GM21447 (cell line): ENCODE results near the gene BCL2.

Experiments used
- ATAC-seq: cut with Tn5 transposase; IDR thresholded peaks from one replicate; pipeline ENCODE4 v1.9.1; 2021; ENCODE audit not compliant: unreplicated experiment

Gene BCL2

DNA sequence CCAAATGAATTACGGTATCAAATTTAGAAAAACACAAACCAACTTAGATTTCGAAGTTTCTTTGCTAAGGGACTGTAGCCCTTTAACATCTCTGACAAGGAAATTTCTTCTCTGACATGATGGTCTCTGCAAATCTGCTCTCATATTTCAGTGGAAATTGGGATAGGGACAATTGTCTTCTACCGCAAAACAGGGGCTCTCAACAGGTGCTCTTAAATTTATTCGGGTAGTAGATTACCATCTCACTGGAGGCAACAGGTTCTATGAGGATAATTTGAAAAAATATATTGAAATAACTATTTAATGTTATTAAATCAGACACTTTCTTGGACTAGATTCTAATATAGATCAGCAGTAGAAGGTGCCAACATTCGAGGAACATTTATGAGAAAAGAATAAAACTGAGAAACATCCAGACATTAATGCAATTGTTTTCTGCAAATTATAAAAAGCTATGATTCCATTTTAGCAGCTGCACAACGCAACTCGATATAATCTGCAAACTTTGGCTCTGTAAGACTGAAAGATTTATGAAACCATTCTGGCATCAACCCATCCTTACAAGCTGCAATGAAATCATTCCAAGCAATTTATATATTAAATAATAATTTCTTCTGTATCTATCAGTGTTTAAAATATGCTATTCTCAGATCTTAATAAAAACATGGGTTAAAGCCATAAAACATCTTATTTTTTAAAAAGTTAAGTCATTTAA lies 10.0 kb upstream of the BCL2 start:
- ATAC-seq: no peak

DNA sequence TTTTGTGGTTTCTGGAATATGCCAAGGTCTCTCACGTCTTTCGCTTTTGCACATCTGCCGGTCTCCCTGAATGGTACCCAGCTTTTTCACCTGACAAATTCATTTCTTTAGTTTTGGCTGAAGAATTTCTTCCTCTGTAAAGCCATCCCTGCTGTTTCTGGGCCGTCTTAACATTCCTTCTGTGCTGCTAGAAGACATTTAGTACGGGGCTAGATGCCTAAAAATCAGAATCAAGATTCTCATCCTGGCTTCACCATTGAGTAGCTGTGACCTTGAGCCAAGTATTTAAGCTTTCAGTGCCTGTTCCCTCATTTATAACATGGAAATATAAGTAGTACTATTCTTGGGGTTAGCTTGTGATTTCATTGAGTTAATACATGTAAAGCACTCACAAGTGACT lies 6.4 kb upstream of the BCL2 start:
- ATAC-seq: no peak

DNA sequence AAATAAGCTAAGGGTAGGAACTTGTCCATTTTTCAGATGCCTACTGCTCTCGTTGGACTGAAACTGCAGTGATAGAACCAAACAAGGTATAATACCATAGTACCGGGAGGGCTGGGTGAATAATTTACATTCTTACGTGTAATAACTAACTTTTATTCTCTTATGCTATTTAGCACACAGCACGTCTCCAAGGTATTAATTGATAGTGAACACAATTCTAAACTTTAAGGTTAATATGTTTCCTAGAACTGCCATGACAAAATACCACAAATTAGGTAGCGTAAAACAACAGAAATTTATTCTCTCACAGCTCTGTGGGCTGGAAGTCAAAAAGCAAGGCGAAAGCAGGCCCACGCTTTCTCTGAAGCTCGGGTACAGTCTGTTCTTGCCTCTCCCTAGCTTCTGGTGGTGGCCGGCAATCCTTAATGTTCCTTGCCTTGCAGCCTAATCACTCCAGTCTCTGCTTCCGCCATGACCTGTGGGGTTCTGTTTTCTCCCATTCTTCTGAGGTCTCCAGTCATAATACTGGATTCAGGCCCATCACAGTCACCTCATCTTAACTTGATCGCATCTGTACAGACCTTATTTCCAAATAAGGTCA lies 5.6 kb upstream of the BCL2 start:
- ATAC-seq: no peak

DNA sequence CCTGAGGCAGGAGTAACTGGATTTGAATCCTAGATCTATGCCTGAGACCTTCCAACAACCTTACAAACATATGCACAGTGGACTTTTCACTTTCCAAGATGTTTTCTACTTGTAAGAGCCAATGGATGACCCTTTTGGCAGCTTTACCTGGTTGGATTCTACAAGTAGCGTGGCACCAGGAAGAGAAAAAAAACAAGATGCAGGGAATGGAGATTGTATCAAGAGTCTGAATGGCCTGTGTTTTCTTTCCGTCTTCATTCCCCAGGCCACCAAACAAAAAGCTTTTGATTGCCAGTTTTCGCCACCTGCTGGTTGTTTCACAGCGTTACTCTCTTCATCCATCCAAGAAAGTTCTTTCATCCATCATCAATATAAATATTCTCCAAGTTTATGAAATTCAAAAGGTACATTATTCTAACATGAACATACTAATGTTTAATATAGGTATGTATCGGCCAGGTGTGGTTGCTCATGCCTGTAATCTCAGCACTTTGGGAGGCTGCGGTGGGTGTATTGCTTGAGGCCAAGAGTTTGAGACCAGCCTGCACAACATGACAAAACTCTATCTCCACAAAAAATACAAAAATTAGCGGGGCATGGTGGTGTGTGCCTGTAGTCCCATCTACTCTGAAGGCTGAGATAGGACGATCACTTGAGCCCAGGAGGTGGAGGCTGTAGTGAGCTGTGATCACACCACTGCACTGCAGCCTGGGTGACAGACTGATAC lies 3.5 kb upstream of the BCL2 start:
- no peak for ATAC-seq

DNA sequence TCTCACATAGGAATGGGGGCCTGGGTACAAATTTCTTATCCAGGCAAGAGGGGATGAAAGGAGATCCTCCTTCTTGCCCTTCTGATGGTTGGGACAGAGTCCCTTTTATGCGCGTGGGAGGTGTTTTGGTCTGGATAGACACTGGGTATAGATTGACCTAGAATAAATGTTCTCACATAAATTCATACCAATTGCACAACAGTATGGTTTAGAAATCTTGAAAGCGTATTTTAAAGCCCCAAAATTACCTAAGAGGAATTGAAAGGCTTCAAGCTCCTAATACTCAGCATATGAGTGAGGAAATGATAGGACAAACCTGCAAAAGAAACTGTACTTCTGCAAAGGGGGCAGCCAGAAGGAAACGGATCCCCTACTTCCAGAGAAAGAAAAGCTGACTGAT lies 2.6 kb upstream of the BCL2 start:
- no peak for ATAC-seq

DNA sequence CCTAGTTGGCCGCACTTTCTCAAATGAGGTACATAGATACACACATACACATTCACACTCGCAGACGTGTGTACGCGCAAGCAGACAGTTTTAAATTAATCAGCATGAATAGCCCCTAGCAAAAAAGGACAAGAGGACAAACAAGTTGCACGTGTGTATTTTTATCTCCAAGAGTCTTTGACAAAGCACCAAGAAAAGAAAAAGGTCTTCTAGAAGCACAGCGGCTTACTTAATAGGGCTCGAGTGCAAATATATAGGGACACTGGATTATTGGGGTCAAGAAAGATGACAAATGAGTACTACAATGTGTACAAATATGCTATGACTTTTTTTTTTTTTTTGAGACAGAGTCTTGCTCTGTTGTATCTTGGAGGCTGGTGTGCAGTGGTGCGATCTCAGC lies 1.7 kb upstream of the BCL2 start:
- ATAC-seq: no peak

DNA sequence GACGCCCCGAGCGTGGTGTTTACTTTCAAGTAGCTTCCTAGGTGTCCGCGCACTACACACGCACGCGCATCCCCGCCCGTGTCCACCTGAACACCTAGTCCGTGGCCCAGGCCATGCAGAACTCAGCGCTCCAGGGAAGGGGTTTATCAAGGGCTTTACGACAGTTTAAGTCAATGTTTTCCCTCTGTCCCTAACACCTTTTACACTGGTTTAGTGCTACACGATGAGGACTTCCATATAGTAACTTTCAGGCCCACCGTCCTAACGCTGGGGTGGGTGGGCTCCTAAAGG lies 1.4 kb upstream of the BCL2 start:
- no peak for ATAC-seq

DNA sequence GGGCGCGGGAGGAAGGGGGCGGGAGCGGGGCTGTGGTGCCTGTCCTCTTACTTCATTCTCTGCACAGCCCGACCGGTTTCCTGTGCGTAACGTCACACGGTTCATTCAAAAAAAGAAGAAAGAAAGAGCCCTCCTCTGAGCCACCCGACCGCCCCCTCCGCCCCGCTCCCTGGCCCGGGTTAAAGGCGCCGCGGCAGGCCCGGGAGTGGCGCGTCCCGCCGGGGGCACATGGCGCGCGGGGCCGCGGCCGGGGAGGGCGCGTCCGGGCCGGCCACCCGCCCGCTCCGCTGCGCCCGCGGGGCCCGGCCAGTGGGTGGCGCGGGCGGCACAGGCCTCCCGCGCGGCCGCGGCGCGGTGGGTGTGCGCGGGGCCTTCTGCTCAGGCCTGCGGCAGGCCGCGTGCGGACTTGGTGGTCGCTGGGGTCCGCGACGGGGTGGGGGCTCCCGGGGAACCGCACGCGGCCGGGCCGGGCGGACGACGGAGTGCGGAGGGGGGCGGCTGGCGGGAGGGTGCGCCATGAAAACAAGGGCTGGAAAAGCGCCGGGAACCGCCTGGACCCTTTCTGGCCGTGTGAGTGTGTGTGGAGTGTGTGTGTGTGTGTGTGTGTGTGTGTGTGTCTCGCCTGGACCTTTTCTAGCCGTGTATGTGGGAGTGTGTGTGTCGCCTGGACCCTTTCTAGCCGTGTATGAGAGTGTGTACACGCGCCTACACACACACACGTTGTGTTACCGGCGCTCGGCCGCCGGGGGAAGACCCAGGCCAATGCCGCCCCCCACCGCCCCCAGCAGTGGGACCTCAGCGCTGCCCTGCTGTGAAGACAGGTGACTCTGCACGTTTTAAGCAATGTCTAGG lies 780 bp upstream of the BCL2 start:
- peak; percentile 52 for ATAC-seq

DNA sequence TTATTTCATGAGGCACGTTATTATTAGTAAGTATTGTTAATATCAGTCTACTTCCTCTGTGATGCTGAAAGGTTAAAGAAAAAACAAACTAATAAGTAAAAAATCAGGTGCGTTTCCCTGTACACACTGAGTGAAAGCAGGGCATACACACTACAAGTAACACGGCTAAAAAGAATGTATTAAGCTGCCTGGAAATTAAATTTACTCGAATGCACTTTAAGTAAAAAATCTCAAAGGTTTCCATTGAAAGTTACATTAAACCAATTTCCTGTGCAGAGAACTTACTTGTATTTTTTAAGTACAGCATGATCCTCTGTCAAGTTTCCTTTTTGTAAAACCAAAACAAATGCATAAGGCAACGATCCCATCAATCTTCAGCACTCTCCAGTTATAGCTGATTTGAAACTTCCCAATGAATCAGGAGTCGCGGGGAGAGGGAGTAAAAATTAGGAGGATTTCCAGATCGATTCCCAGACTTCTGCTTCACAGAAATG lies 633 bp downstream of the BCL2 start:
- ATAC-seq: no peak

DNA sequence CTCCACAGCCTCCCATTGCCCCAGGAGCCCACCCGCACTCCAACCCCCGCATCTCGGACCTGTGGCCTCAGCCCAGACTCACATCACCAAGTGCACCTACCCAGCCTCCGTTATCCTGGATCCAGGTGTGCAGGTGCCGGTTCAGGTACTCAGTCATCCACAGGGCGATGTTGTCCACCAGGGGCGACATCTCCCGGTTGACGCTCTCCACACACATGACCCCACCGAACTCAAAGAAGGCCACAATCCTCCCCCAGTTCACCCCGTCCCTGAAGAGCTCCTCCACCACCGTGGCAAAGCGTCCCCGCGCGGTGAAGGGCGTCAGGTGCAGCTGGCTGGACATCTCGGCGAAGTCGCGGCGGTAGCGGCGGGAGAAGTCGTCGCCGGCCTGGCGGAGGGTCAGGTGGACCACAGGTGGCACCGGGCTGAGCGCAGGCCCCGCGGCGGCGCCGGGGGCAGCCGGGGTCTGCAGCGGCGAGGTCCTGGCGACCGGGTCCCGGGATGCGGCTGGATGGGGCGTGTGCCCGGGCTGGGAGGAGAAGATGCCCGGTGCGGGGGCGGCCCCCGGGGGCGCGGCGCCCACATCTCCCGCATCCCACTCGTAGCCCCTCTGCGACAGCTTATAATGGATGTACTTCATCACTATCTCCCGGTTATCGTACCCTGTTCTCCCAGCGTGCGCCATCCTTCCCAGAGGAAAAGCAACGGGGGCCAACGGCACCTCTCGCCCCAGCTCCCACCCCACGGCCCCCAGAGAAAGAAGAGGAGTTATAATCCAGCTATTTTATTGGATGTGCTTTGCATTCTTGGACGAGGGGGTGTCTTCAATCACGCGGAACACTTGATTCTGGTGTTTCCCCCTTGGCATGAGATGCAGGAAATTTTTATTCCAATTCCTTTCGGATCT lies 1.3 kb downstream of the BCL2 start:
- ATAC-seq: peak; percentile 33

DNA sequence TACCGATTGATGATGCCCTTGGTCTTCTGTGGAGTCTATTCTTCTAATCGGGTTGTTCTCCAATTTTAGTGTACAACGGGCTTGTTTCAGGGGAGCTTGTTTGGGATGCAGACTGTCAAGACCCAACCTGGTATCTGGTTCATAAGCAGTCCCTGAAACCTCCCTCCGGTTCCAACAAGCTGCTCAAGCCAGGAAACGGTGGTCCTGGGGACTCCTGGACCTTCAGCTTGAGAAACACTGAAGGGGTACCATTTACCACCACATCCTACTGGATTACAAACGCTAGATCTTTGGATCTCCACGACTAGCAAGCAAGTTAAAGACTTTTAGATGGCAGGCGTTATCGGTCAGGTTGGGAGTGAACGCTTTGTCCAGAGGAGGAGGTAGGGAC lies 2.0 kb downstream of the BCL2 start:
- ATAC-seq: no peak

DNA sequence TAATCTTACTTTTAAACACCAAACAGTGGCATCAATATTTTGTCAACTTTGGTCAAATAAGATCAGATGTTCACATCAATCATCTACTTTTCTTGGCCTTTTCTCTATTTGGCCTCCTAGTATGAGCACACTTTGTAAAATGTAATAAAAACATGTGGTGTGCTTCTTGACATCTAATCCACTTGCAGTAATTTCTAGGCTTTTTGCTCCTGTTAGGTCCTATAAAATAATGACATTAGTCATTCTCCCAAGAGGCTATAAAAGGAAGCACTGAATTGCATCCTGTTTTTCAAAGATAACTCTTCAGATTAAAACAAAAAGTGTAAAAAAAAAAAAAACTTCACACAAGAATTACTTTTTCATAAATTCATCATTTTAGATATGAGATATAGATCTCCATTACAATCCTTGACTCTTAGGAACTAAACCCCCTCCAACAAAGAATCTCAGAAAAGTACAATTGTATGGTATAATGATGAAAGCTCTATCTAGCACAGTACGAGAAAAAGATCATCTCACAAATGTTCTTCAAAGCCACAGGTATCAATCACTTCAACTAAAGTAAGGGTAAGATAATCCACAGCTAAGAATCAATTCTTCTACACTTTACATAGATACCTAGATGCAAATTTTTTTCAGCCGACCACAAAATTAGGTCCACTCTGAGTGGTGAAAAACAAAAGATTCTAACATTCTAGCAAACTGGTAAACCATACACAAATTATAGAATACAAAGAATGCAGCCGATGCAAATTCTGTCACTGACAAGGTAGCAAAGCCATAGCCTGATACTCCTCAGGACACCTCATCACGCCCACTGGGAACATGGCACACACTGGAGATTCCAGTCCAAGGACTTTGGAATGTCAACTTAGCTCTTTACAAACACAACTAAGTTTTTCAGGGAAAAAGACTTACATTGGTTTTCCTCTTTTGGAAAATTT lies 2.7 kb downstream of the BCL2 start:
- no peak for ATAC-seq

DNA sequence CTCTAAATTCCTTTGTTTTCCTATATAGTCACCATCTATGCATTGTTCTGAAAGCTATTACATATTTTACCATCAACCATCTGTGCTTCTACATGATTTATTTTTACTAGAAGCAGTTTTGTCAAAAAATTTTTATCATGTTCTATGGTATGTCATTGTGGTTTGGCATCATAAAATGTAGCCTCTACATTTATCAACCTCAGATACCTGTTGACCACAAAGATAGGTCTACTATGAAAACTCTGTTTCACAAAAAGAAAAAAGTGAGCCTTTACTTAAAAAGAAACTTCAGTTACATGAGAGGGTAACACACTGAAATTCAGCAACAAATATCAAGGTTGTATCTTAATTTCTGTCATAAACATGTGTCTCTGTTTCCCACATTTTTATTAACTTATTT lies 3.7 kb downstream of the BCL2 start:
- ATAC-seq: no peak

DNA sequence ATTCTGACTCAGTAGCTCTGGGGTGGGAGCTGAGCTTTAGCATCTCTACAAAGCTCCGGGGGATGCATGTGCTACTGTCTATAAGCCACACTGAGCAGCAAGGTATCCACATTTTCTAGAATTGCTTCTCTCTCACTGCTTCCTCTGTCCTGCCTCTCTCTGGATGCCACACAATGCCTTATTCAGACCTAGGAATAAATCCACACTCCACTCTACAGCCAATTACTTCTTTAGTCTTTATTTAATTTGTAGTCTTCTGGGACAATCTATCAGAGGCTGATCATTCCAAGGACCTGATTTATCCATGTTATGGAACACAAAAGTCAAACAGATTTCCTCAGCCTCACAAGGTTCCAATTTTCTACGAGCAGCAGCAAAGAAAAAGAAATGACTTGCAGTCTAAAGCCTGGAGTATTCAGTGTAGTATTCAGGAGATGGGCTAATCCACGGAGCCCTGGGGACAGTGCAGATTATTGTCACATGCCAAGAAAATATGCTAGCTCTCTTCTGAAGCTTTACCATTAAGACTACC lies 4.4 kb downstream of the BCL2 start:
- no peak for ATAC-seq

DNA sequence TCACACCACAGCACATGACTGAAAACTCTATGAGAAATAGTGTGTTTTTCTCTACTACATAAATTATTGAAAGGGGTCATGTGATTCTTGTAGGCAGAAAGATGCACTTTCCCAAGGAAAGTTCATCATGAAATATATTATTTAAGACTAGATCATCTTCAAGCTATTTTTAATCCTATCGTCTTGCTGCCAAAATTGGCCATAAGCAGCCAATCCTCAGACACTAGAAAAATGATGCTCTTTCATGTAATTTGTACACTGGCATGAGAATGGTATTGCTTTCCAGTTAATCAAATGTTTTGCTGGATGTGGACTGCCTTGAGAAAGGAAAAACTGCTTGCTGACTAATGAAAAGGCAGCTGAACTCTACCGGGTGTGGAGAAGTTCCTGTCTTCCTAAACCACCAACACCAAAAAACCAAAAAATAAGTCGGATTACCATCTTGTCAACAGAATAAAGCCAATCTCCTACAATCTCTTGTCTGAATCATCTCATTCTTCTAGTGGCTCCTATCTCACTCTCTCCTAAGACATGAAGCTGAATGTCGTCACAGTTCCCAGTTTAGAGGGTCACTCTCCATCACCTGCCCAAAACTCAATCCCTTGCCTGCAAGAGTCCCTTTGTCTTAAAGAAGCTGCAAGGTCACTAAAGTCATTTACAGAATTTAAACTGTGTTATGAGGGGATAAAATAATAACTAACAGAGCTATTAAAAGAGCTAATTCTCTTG lies 5.3 kb downstream of the BCL2 start:
- no peak for ATAC-seq

DNA sequence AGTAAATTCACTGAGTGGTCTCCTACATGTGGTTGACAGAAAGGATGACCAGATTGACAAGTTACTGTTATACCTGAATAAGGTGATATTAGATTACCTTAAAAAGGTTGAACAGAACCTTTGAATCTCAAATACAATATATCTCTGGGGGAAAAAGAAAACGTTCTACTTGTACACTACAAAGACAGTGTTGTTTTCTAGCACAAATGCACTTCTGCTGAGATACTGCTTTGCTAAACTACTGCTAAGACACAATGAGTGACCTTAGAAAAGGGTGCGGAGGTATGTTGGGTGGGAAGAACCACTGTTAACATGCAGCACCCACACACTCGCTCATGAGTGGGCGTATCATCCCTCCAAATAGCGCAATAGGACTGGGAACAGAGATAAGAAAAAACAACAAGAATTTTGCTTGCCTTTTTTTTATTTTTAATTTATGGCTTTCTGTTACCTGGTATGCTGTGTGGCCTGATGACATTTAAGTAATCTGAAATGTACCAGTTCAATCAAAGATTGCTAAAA lies 6.1 kb downstream of the BCL2 start:
- ATAC-seq: no peak

DNA sequence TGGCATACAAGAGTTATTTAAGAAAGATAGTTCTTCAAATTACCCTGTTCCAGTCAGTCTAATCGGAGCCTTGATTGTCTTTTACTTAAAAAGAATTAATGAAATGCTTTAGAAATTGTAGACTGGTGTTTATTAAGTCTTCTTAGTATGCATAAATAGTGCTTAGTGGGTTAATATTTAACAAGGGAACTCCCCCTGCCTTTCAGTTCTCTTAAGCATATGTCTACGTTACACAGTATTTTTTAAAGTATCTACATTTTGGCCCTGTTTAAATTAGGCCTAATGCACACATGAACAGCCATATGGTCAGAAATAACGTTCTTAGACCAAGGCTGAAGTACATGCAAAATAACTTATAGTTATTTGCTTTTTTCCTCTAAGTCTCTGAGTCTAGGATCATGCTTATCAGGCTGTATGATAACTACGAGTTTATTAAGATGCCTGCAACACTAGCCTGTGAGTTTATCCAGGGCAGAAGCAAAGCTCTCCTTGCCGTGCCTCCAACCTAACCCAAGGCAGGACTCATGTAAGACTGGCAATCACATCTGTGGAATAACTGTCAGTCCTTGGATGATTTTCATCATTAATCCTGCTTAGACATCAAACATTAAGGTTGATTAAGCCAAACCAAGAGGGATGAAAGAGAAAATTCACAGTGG lies 6.7 kb downstream of the BCL2 start:
- ATAC-seq: peak; percentile 27

DNA sequence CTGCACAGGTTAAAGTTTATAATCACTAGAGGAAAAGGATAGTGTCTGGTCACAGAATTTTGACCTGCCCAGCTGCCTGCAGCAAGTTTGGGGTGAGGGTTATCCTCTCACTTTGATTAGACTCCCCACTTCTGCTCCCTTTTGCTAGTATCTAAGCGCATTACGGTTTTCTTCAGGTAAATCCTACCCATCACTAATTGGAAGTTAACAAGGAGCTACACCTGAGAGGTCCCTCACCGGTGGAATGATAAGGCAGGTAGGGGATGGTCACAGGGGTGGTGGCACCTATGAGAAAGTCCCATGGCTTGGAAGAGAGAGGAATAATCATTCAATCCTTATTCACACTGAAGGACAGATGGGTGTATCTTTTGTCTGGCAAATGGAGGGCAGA lies 7.6 kb downstream of the BCL2 start:
- ATAC-seq: no peak
